SH-SY5Y (cell line): ENCODE measurements around the gene FBXO38.

Source experiments
- GATA2 ChIP-seq: IDR thresholded peaks from 2 replicates; pipeline ENCODE4 v1.6.1; 2011; ENCODE audit warnings: mild to moderate bottlenecking, low read depth, low read length
- GATA3 ChIP-seq: IDR thresholded peaks from 2 replicates; pipeline ENCODE4 v1.6.1; 2011; ENCODE audit warnings: low read depth, mild to moderate bottlenecking, low read length, moderate library complexity

GRCh38 chr5:148427370-148428042 lies 43.7 kb downstream of the FBXO38 start:
- no peak for TF ChIP-seq GATA2
- no peak for TF ChIP-seq GATA3
